HG02938 (cell line): Measurements from ENCODE around the gene ITPA.
"Not testable (repeated sequence)": the region's sequence is repeated elsewhere in the genome, so short reads cannot be mapped to it uniquely, and the experiment has no call there.

Experiments
- ATAC-seq: cut with Tn5 transposase; IDR thresholded peaks from one replicate; pipeline ENCODE4 v1.9.1; 2021; ENCODE audit warnings: mild to moderate bottlenecking, moderate library complexity; ENCODE audit not compliant: unreplicated experiment

Gene ITPA

GRCh38 chr20:3172933-3173609 is 36.2 kb upstream of the ITPA start, which contains the start of gene LZTS3:
LZTS3 (minus strand) TSS chr20:3173549; CDS start chr20:3167163, 6,386 bp downstream.
- ATAC-seq, result peak; percentile 42

DNA sequence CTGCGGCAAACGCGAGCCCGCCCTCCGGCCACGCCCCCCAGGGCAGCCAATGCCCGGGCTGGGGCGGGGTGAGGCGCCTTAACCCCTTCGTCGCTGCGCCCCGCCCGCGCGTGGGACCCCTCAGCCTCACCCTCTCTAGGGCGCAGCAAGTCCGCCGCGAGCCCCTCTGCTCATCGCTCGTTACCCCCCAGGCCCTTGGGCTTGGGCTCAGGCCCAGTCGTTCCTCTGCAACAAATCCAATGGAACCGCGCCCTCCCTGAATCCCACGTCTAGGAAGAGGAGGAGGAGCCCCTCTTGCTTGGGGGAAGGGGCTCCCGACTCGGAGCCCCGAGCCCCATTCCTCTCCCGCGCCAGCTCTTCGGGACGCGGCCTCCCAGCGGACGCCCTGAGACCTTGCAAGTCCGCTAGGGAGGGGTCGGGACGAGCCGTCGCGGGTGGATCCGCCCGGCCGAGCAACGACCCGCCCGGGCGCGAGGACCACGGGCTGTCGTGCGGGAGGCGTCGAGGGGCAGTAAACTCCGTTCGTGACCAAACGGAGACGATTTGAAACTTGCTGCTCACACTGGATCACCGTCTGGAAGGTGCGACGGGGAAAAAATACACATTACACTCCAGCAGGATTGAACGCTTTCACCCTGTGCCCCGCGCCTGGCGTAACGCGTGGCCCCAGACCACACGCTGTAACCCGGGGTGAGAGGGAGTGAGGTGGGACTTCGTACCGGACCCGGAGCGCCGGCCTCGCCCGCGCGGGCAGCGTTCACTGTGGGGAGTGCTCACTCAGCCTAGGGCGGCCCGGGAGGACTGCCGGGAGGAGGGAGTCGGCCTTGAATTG is 35.5 kb upstream of the ITPA start:
- ATAC-seq, result peak; percentile 88

GRCh38 chr20:3174442-3175261 is 34.6 kb upstream of the ITPA start:
- ATAC-seq, result no peak

DNA sequence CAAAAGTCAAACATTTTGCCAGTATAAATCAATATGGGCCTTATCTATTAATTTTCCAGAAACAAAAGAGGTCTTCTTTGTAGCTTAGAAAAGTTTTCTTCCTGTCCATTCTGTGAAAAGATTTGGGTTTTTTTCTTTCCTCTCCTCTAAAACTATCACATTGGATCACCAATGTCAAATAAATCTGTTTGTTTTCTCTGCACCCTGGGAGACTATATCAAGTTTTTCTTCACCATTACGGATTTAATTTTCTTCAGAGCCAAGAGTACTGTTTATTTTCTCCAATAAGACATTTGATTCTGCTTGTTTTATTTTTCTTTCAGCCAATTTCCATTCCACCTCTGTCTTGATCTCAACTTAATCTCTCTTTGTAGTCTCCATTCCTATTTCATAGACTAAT is 34.0 kb upstream of the ITPA start:
- no peak for ATAC-seq

- no peak for ATAC-seq
These were observed 31.4 kb upstream of the ITPA start for GRCh38 chr20:3177746-3178485.

DNA sequence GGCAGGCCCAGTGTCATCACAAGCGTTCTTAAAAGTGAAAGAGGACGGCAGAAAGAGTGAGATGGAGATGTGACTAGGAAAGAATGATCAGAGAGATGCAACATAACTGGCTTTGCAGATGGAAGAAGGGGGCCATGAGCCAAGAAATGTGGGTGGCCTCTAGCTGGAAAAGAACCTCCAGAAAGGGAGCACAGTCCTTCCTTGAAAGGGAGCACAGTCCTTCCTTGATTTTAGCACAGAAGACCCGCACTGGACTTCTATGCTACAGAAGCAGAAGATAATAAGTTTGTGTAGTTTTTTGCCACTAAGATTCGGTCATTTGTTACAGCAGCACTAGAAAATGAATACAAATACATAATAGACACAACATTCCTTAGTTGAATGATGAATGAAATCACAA is 29.0 kb upstream of the ITPA start:
- no peak for ATAC-seq

- ATAC-seq, result no peak
These were observed 28.0 kb upstream of the ITPA start for GRCh38 chr20:3181270-3181669.

DNA sequence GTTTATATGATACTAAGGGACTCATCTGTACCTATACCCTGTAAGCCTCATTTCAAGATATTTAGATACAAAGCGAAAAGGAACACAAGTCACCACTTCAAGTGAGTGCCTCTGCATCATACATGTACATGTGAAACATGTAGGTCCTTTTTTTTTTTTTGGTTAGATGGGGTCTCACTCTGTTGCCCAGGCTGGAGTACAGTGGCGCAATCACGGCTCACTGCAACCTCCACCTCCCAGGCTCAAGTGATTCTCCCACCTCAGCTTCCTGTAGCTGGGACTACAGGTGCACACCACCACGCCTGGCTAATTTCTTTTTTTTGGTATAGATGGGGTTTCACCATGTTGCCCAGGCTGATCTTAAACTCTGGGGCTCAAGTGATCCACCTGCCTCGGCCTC is 26.9 kb upstream of the ITPA start:
- ATAC-seq, result not testable (repeated sequence)

GRCh38 chr20:3183896-3184612 is 25.2 kb upstream of the ITPA start:
- no peak for ATAC-seq

DNA sequence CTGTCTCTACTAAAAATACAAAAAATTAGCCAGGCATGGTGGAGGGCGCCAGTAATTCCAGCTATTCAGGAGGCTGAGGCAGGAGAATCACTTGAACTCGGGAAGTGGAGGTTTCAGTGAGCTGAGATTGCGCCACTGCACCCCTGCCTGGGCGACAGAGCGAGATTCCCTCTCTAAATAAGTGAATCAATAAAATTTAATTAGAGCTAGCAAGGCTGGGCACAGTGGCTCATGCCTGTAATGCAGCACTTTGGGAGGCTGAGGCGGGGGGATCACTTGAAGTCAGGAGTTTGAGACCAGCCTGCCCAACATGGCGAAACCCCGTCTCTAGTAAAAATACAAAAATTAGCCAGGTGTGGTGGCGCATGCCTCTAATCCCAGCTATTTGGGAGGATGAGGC is 21.4 kb upstream of the ITPA start:
- ATAC-seq, result not testable (repeated sequence)

GRCh38 chr20:3188823-3189413 is 20.4 kb upstream of the ITPA start:
- ATAC-seq, result no peak

- no peak for ATAC-seq
These were observed 19.7 kb upstream of the ITPA start for GRCh38 chr20:3189561-3190131.

GRCh38 chr20:3190681-3191111 is 18.6 kb upstream of the ITPA start:
- no peak for ATAC-seq

DNA sequence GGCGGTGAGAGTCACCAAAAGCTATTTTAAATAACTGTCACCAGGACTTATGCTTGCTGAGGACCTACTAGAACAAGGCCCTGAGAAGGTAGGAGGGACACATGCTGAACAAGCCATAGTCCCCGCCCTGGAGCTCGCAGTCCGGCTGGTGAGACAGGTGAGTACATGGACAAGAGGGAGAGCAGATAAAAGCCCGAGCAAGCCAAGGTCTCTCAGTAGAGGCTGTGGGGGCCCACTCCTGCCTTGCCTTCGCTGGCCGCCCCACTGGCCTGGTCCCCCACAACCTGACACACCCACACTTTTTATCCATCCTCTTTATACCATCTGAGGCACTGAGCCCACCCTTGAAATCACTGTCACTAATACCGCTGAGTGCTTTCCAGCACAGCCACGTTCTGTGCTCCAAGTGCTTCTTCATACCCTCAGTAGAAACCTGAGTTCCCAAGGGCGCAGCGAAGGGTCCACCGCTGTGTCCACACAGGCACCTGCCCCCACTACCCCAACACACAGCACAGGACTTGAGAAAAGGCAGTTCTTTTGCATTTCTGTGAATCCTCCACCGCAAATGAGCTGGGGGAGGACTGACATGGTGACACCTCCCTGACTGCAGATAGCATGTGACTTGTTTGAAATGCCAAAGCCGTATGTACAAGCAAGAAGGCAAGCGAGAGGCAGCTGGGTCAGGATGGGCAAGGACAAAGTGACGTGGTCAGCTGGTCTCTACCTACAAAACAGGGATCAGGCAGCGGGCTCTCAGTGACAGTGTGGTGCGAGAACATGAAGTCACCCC is 16.9 kb upstream of the ITPA start:
- no peak for ATAC-seq

- no peak for ATAC-seq
These were observed 15.3 kb upstream of the ITPA start for GRCh38 chr20:3193806-3194616.

DNA sequence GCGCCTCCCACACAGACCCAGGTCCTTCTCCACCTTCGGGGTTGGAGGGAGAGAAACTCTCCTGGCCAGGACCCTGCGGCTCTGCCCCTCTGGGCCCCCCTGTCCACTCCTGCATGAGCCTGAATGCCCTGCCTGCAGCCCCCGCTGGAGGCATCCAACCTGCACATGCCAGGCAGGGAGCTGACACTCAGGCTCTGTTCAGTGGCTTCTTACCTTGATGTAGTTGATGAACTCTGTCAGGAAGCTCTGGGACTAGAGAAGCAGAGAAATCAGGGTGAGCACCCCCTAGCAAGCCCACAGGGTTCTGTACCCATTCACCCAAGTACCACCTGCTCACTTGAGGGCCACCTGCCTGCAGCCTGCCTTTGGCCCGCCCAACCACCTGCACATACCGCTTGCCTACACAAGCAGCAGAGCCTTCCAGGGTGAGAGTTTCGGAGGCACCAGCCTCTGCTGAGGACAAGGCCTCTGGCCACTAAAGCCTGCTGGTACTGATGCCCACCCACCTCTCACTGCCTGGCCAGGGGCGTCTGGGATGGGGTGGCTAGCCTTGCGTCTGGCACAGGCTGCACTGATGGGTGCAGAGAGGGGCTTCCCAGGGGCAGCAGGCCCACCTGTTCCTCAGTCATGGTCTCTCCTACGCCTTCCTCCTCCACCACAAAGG is 14.5 kb upstream of the ITPA start:
- no peak for ATAC-seq

DNA sequence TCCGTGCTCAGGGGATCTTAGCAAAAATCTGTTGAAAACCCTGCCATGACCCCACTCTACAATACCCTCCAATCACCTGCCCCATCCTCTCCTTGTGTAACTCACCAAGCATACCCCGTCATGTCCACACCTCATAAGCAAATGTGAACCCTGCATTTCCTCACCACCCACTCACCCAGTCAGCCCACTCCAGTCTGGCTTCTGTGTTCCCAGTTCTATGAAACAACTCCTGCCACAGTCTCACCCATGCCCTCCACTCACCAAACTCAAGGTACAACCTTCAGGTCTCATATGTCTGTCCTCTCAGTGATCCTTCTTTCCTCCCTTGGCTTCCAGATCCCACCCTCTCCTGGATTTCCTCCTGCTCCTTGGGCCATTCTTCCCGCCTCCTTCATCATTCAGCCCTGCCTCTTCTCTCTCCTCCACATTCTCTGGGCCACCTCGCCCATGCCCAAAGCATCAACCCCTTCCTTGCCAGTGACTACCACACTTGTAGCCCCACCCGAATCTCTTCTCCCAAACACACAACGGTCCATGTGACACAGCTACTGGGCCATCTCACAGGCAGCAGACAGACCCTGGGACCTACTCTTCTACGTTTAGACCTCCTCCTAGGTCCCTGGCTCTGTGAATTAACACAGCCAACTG is 13.6 kb upstream of the ITPA start:
- no peak for ATAC-seq
